HG03097 (cell line): ENCODE measurements around the gene NKX2-8.

Source experiments
- ATAC-seq: cut with Tn5 transposase; IDR thresholded peaks from one replicate; pipeline ENCODE4 v1.9.1; 2021; ENCODE audit not compliant: unreplicated experiment, low FRiP score

NKX2-8 gene

GRCh38 chr14:36582011-36582873, at the start of gene NKX2-8:
Gene NKX2-8, minus strand, starts transcription at chr14:36582614. Its CDS starts 225 bp downstream, at chr14:36582389.
- no peak for ATAC-seq

GRCh38 chr14:36627981-36628380, 45.6 kb upstream of the NKX2-8 start:
- ATAC-seq, result no peak

GRCh38 chr14:36626151-36626550, 43.7 kb upstream of the NKX2-8 start:
- ATAC-seq, result no peak

- ATAC-seq, result no peak
Measured at GRCh38 chr14:36625436-36625835, 43.0 kb upstream of the NKX2-8 start.

DNA sequence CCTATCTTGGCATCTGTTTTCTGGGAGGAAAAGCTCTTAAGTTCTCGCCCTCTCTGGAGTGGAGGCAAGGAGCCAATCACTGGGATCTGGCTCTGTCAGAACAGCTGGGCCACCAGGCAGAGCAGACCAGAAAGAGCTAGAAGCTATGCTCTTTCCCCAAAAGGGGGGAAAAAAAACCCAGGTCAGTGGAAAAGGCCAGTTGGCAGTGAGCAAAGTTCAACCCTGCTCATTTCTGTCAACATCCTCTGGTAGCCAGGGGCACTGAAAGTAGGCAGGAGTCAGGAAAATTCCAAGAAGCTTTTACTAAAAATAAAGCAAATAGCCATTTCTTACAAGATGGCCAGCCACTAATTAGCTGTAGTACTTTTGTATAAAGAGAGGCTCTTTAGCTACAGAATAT, 42.6 kb upstream of the NKX2-8 start:
- no peak for ATAC-seq

DNA sequence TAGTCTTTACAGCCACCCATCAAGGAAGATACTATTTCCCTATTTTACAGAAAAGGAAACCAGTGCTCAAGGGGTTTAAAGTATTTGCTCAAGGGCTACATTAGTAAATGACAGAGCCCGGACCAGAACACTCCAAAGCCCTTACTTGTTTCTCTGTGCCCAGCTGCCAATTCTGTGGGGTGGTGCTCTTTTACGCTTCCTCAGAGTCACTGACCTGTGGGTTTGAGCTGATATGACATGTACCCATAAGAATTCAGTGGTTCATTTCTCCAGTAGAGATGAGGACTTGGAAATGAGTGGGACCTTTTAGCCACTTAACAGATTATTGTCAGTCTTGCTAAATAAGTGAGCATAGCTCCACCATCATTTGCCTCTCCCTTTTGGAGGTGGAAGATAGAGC, 37.4 kb upstream of the NKX2-8 start:
- ATAC-seq, result no peak

- ATAC-seq, result no peak
Measured at GRCh38 chr14:36619131-36619530, 36.7 kb upstream of the NKX2-8 start.

DNA sequence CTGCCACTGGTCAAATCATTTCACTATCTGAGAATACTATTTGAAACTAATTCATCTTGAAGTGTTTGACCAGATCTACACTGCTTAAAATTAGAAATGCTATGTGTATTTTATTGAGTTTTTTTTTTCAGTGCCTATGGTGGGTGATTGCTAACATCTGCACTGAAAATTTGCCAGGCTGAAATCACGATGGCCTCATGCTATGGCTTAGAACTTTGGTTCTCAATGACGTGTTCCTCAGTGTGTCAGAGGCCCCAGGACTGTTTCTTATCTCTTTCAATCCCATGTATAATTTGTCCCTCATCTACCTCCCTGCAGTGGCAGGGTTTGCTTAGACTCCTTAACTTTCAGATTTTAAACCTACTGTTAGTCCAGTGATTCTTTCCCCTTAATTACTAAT, 36.2 kb upstream of the NKX2-8 start:
- no peak for ATAC-seq

DNA sequence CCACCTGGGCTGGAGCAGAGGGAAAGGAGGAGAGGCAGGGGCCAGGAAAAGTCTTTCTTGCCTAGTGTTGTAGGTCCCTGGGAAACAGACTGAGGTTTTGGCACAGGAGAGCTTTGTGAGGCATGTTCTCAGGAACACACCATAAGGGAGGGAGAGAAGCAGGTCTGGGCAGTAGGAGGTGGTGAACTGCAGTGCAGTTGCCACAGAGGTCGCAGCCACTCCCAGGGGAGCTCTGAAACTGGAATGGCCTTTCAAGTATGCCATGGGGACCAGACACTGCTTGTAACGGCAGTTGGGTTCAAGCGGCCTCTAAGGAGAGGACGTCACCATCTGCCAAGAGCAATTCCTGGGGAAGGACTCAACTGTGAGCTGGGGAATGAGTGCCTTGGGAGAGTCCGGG, 35.4 kb upstream of the NKX2-8 start:
- no peak for ATAC-seq

DNA sequence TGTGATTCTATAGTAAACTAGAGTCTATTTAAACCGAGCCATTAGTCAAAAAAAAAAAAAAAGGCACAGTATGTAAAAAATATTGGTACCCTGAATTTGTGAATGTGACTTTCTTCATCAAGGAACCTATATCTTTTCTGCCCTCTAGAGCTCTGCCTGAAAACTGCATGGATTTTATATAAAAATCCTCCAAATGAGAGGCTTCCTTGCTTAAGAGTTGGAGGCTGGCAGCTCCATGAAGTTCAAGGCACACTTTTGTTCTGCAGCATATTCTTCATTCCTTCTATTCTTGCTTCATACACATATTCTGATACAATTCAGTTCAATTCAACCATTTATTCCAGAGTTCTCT, 23.1 kb upstream of the NKX2-8 start:
- ATAC-seq, result no peak

DNA sequence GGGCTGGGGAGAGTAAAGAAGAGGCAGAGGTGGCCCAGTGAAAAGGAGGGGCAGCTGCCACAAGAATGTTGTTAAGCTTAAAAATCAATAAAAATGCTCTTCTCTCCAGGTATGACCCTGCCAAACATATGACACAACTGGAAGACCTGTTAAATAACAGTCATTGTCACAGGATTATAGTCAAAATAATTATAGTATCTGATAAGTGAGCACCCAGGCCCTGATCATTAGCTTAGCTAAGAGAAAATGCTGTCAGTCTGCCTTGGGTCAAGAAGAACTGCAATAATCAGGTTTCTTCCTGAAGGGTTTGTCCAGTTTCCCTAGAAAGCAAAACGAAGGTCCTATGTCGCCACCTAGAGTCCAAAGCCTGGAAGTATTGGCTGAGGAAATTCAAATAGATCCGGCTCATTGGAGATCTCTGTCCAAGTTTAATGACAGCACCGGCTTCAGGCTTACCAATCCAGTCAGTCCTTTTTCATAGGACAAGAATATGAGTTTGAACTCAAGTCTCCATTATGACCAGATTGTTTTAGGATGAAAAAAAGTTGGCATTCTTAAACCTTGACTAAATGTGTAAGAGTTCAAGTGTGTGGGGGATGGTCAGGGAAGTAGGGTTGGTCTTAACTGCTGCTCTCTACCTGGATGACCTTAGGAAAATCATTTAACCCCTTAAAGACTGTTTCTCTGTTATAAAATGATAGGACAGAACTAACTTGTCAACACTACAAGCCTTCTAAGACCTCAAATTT, 22.5 kb upstream of the NKX2-8 start:
- ATAC-seq, result peak; percentile 59

GRCh38 chr14:36600431-36600830, 18.0 kb upstream of the NKX2-8 start:
- no peak for ATAC-seq

DNA sequence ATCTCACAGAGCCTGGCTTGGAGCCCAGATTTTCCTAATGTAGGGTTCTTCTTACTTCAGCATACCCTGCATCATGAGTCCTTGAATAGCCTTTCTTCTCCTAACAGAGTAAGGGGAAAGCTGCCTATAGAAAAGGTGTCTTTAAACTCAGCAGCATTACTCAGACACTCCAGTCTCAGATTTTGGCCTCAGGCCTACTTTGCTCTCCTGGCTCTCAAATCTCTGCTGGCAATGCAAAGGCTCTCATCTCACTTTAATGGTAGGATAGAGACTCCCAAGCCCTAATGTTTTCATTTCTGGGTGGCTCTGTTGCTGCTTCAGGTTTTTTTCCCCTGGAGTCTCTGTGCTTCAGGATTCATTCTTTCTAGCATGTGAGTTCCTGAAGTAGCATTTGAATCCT, 9.1 kb upstream of the NKX2-8 start:
- no peak for ATAC-seq

GRCh38 chr14:36588788-36589187, 6.4 kb upstream of the NKX2-8 start:
- no peak for ATAC-seq

DNA sequence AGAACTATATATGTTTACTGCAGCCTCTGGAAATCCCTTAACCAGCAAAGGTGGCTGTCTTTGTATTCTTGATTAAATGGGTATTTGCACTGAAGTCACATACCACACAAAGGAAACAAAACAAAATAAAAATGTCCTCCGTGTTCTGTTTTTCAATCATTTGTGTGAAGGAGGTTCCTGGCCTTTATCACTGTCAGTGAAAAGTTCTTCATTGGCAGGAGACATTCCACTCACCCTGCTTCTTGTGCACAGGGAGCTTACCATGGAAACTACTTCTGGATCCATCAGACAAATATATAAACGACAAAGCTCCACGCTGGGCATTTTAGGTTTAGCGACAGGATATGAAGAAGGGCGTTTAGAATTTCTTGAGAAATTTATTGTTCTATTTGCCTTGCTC, 5.7 kb upstream of the NKX2-8 start:
- ATAC-seq, result no peak

GRCh38 chr14:36585100-36585499, 2.7 kb upstream of the NKX2-8 start:
- no peak for ATAC-seq

DNA sequence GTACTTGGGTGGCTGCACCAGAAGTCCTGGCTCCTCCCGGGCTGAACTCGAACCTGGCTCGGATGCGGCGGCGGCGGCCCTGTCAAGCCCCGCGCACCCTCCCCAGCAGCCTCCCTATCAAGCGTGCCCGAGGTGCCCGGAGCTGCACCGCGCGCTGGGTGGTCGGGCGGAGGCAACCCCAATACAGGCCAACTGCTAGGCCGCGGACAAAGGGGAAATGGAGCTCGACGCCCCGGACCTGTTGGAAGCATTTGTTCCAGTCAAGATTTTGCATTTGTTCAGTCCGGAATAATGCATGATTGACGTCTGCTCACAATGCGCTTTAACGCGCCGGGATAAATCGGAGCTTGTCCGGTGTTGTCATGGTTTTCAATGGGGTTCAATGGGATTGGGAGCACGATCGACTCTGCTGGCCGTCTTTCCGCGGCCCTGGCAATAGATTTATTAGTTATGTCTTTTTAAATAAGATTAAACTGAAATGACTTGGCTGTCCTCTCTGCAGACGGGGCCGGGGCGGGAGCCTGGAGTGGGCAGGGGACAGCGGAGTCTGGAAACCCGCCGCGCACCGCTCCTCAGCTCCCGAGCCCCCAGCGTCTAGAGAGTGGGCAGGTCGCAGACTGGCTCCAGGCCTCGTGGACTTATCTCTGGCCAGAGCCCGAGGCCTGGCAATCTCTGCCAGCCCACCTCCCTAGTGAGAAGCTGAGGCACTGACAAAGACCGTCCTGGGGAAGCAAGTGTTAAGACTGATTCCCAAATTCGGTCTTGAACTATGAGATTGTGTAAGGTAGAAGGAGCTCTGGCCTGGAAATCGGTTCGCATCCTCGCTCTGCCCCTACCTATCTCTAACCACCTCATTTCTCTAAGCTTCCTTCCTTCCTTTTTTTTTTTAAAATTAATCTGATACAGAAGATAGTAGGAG, 1.7 kb upstream of the NKX2-8 start:
- no peak for ATAC-seq

- no peak for ATAC-seq
Measured at GRCh38 chr14:36583242-36583892, 953 bp upstream of the NKX2-8 start.

GRCh38 chr14:36582874-36583241, 444 bp upstream of the NKX2-8 start:
- no peak for ATAC-seq
